Right lobe of liver (tissue), 4 donors: ENCODE data around the gene DPP10.

Source experiments
- POLR2A ChIP-seq: fragments of 450-650 bp; IDR thresholded peaks from one replicate; pipeline ENCODE4 v1.6.1; 2017; ENCODE audit warnings: antibody characterized with exemption, mild to moderate bottlenecking
- TF ChIP-seq, protein P1 (sequence below), 4 donors: fragments of 200-600 bp in 3 of 4; fragments of 450-650 bp in 1 of 4; IDR thresholded peaks; one replicate each; pipeline versions ENCODE4 v1.5.1 to v1.8.0; 2016 to 2022; ENCODE audit warnings: antibody characterized with exemption in 4 of 4, mild to moderate bottlenecking in 2 of 4
- donor health status: DM: no; HTN: no; CAD: no.
- donor health status: DM: no; HTN: no; CAD: no.
- donor health status: DM: no; HTN: yes; CAD: no.

DNA sequence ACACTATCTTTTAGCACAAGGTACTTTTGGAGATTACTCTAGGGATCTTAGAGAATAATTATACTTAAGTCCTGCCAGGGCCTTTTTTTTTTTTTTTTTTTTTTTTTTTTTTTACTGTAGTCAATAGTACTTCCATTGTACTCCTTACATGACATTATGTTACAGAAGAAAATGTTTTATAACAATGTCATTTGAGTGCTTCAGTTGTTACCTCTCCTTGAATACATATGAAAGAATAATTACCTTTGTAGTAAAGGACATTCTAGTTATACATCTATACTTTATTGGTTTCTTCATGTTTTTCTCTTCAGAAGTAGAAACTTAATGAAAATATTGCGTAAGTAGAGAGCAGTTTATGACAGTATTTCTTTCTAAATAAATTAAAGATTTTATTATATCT lies 834.9 kb downstream of the DPP10 start:
- TF ChIP-seq POLR2A = no peak
- TF ChIP-seq, protein P1, sequence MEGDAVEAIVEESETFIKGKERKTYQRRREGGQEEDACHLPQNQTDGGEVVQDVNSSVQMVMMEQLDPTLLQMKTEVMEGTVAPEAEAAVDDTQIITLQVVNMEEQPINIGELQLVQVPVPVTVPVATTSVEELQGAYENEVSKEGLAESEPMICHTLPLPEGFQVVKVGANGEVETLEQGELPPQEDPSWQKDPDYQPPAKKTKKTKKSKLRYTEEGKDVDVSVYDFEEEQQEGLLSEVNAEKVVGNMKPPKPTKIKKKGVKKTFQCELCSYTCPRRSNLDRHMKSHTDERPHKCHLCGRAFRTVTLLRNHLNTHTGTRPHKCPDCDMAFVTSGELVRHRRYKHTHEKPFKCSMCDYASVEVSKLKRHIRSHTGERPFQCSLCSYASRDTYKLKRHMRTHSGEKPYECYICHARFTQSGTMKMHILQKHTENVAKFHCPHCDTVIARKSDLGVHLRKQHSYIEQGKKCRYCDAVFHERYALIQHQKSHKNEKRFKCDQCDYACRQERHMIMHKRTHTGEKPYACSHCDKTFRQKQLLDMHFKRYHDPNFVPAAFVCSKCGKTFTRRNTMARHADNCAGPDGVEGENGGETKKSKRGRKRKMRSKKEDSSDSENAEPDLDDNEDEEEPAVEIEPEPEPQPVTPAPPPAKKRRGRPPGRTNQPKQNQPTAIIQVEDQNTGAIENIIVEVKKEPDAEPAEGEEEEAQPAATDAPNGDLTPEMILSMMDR (IDR thresholded peaks at IDR 0.05) = no peak
